Measurements from ENCODE around the gene PVALB.

PVALB gene

GRCh38 chr22:36846271-36846670 lies 29.4 kb upstream of the PVALB start:
- DNase-seq: no peak

DNA sequence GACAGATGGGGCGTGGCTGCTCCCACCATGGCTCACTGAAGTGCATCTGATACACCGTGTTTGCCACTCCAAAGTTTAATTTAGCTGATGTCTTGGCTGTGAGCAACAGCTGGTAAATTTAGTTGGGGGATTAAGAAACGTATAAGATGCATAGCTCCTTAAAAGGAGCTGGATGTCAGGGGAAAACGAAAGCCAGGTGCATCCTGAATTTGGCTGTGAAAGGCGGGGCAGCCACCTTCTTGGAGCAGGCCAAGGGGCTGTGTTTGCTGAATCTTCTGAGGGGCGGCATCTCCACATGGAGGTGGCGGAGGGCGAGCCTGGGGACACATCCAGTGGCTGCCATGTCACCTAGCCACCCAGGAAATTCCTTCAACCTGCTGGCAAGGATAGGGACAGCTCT lies 23.3 kb upstream of the PVALB start:
- DNase-seq: no peak

DNA sequence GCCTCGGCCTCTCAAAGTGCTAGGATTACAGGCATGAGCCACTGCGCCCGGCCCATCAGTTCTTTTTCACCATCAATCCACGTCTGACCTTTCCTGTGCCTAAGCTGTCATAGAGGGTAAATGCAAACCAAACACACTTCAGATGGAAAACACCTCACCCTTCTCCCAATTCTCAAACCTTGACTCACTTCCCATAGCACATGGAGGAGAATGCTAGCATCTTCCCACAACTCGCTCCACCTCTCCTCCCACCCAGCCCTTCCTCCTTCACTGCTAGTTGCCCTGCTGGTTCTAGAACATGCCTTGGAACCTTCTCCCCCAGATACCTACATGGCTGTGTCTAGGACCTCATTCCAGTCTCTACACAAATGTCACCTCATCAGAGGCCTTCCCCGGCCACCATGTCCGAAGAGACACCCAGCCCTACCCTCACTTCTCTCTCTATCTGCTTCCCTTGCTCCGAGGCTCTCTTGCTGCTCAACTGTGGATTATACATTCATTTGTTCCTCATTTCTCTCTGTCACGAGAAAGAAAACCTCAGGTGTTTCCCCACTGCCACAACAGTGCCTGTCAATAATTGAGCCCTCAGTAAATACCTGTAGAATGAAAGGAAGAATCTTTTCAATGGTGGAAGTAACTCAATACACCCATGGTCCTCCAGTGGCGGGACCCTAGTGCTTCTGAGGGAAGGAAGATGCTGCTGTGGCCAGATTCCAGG lies 22.7 kb upstream of the PVALB start:
- no peak for DNase-seq

DNA sequence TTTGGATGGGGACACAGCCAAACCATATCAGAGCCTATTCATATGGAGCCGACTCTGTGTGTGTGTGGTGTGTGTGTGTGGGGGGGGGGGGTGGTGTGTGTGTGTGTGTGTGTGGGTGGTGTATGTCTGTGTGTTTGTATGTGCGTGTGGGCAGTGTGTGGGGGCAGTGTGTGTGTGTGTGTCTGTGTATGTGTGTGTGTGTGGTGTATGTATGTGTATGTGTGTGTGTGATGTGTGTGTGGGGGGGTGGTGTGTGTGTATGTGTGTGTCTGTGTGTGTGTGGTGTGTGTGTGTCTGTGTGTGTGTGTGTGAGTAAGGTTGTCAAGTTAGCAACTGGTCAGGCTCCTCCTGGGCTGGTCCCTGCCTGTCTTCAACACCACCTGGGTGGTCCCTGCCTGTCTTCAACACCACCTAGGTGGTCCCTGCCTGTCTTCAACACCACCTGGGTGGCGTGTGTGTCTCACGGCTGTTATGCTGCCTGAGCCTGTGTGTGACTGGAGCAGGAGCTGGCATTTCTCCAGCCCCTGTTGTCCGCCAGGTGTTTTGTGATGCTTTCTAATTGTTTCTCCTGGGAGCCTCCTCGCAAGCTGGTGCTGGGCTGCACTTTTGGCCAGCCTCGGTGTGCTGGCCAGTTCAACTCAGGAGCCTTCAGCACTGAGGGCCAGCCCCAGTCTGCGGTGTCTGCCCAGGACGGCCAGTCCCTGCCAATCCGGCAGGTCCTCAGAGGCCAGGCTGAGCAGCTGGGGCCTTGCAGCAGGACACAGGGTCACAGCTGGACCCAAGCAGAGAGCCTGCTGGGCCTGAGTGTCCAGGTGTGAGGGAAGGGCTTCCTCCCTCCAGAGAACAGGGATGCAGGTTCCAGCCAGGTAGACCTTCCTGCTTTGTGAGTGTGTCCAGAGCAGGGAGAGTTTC lies 21.5 kb upstream of the PVALB start:
- DNase-seq: peak; percentile 9

DNA sequence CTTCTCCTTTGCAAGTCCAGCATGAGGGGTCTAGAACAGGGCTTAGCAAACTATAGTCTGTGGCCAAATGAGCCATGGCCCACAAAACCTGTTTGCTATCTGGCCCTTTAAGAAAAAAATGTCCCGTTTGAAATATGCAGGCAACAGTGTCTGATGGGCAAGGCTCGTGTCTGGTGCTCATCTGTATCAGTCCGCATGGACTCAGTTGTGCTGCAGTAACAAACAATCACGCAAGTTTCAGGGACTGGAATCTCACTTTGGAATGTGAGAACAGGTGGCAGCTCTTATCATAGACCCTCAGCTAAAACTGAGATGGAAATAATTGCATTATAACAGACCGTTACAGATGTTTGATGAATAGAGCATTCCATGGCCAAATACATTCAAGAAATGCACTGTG lies 19.1 kb upstream of the PVALB start:
- DNase-seq: no peak

DNA sequence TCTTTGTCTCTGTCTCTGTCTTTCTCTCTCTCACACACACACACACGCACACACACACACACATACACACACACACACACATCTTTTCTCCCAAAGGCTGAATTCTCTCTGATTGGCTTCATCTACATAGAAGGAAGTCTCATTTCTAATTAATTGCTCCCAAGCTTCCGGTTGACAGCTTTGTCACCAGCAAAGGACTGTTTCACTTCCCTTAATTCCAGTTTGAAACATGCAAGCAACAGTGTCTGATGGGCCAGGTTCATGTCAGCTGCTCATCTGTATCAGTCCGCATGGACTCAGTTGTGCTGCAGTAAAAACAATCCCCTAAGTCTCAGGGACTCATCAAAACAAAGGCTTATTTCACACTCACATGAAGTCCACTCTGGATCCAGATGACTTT lies 16.2 kb upstream of the PVALB start:
- DNase-seq: no peak

DNA sequence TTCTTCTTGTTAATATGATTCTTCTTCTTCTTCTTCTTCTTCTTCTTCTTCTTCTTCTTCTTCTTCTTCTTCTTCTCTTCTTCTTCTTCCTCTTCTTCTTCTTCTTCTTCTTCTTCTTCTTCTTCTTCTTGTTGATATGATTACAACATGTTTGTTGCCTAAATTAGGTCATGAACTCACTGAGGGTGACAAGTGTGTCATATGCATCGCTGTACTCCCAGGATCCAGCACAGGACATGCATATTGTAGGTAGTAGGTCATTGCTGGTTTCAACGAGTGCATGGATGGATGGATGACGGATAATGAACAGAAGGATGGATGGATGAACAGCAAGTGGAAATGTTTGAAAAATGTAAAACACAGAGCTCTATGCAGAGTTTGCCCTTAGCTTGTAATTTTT lies 14.9 kb upstream of the PVALB start:
- no peak for DNase-seq

DNA sequence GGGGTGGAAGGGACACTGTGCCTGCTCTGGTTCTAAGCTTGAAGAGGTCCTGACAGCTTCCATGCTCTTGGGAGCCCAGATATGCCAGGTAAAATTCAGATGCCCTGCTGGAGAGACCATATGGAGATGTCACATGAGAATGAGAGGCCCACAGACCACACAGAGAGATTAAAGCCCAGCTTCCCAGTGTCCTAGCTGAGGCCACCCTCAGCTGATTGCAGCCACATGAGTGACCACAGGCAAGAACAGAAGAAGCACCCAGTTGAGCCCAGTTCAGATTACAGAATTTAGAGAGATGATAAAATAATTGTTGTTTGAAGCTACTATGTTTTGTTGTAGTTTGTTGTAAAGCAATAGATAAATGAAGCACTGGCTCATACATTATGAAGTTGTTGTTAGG lies 14.4 kb upstream of the PVALB start:
- DNase-seq: no peak

DNA sequence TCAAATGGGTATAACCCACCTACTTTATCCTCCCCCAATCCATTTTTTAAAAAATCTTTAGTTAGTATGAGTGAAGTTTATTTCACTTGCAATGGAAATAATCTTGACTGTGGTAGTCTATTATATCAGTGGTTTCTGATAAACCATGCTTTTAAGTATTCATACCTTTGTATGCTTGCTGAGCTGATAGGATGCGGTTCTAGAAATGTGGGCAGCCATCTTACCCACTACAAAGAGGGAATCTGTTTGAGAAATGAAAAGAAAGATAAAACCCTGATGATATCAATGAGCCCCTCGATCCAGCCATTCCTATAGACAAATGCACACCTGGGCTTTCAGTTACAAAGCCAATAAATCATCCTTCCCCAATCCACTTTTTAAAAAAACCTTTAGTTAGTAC lies 13.8 kb upstream of the PVALB start:
- no peak for DNase-seq

DNA sequence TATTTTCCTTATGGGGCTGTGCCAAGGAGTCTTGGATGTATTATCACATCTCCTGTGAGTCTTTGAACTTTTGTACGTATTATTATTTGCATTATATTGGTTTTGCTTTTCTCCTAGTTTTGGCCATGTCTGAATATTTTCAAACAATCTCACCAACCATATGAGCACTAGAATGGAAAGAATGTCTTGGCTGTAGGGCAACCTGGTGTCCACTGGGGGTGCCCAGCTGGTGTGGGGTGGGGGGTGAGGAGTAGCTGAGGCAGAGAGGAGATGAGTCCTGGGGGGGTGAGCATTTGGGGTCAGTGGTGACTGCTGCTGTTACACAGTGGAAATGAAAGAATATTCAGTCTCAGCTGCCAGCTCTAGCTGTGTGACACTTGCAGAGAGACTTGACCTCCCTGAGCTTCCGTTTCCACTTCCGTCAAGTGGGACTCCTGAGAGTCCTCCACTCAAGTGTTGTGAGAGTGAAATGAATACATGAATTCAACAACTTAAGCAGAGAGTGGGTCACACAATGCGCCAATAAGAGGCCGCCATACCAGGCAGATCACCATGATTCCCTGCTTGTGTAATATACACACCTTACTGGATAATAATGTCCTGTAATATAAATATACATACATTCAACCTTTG lies 12.7 kb upstream of the PVALB start:
- DNase-seq: no peak

DNA sequence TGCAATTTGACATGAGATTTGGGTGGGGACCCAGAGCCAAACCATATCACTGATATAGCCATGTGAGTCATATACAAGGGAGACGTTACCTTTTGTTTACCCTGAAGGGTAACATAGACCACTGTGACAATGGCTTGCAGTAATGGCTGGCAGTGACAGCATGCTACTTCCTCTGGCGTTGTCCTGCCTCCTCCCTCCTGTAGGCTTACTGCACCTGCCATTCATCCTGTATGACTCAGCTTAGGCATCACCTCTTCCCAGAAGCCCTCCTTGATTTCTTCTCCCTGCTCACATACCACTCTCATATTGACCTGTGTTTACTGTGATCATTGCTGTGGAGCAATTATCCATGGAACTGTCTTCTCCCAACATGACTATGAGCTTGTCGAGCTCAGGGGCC lies 12.0 kb upstream of the PVALB start:
- no peak for DNase-seq

DNA sequence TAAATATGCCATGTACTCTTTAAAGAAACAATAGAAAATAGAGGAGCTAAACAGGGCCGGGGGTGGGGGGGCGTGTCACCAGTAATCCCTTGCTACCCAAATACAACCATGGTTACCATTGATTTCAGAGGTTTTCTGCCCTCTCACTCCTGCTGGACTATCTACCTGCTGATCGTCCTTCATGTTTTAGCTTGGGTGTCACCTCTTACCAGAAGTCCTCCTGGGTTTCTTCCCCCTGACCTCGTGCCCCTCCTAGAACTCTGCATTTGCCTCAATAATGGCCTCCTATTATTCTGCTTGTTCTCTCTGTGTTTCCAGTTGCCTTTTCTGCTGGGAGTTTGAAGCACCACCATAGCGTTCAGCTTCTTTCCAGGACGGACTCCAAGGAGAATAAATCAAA lies 9.4 kb upstream of the PVALB start:
- no peak for DNase-seq

DNA sequence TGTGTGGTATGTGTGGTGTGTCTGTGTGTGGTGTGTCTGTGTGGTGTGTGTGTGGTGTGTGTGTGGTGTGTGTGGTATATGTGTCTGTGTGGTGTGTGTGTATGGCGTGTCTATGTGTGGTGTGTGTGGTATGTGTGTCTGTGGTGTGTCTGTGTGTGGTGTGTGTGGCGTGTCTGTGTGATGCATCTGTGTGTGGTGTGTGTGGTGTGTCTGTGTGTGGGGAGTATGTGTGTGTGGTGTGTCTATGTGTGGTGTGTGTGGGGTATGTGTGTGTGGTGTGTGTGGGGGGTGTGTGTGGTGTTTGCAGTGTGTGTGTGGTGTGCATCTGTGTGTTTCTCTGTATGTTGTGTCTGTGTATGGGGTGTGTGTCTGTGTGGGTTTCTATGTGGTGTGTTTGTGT lies 7.8 kb upstream of the PVALB start:
- DNase-seq: no peak

DNA sequence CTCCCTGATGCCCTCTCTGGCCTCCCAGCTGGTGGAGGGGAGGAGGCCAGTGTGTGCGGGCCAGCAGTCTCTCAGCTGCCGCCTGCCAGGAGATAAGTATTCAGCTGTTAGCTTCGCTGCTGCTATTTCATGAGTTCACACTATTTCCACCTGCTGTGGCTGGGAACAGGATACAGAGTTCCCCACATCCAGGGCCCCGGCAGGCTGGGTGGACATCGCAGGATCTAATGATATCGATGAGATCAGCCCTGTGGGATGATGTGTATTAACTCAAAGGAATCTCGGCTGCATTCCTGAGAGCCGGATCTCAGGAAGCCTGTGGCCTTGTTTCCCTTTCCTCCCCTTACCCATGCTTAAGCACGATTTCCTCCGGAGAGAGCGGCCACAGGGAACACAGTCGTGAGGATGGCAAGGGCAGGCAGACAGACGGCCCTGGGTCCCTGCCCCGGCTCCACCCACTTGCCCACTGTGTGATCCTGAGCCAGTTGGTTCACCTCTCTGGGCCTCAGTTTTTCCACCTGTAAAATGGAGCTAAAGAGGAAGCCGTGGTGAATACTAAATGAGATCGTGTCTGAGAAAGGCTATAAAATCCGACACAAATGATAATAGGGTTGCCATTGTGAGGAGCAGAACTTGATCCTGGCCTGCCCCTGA lies 6.5 kb upstream of the PVALB start:
- DNase-seq: no peak

DNA sequence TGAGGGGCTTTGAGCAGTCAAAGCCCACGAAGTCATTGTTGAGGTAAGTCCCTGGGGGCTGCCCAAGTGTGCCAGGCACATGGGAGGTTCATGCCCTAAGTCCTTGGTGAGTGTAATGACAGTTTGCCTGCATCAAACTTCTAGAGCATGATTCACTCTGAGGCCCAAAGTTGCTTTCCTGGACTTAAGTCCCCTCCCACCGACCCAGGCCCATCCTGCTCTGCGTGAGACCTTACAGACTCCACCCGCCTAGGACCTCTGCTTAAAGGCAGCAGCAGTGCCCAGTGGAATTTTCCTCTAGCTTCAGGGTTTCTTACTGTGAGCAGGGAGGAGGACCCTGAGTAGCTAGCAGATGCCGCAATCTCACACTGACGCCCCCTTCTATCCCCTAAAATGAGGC lies 5.7 kb upstream of the PVALB start:
- DNase-seq: no peak

DNA sequence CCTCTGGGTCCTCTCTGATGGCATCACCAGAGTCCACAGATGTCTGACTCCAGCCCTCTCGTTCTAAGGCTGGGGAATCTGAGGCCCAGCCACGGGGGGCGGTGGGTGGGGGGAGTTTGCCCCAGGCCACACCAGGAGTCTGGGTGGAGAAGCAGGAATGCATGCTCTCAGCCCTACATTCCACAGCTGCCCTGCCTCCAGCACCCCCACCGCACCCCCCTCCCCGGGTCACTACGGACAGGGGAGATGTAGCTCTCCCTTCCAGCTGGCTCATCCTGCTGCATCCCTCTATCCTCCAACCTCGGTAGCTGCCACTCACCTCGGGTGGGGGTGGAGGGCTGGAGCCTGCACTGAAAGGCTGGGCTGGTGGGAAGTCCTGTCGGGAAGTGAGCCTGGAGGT lies 2.3 kb upstream of the PVALB start:
- no peak for DNase-seq

DNA sequence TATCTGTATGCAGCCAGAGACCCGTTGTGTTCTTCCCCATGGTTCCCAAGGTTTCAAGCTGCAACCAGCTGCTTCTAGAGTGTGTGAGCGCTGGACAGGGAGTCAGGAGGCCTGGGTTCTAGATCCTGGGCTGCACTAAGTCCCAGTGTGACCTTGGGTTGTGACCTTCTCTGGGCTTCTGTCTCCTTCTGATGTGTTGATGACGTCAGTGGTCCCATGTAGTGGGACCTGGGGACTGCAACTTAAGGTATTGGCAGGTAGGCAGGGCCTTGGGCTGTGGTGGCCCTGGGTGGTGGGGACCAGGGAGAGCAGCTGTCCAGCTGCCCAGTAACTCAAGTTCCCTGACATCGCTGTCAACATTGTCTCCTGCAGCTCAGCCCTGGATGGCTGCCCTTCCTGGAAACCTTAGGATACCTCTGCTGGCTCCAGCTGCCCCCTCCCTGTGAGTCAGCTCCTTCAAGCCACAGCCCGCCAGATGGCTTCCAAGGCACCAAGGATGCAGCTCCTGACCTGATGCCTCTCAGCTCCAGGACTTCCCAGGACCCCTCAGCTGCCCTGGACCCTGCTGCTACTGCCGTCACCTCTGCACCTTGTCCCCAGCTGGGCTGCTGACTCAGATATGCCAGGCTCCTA lies 1.3 kb upstream of the PVALB start:
- DNase-seq: no peak

- no peak for DNase-seq
Observed at GRCh38 chr22:36817525-36817848, 652 bp upstream of the PVALB start.

- DNase-seq: no peak
Observed at GRCh38 chr22:36816339-36816635, 548 bp downstream of the PVALB start.

DNA sequence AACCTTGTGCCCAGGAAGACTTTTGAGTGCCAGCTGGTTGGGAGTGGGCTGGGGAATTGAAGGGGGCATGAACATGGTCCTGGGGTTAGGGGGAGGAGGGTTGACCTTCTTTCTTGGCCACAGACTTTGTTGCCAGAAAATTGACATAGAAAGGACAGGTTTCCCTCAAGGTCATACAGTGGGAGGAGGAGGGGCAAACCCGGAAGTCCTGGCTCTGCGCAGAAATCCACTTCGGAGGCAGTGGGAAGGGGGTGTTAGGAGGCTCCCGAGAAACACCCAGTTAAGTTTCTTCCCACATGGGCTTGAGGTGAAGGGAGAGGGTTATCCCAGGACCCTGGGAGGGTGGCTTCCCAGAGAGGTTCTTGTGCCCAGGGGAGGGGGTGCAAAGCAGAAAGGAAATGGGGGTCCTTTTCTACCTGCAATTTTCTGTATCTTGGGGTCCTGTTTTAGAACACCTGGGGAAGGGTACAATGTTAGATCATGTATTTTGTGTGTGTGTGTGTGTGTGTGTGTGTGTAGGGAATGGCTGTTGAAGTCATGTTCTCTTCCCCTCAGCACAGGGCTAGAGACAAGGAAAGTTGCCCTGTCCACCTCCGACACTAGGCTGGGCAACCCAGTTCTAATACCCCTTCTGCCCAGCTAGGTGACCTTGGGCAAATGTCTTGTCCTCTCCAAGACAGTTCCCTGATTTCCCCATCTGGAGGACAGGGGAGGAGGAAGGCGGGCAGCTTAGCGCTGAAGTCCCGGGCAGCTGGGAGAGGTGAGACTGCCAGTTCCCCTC lies 1.1 kb downstream of the PVALB start:
- DNase-seq: no peak

DNA sequence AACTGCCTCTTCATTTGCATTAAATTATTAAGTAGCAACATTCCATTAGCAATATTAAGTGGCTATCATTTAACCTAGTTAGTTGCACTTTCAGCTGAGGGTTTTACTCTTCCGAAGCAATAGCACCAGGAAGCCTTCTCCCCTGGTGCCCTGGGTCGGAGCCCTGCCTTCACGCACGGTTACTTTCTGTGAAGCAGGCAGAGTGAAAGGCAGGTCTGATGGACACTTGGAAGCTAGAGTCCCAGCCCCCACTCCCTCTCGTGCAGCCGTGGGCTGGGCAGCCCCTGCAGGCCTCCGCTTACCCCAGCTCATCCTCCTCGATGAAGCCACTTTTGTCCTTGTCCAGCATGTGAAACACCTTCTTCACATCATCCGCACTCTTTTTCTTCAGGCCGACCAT lies 2.0 kb downstream of the PVALB start:
- no peak for DNase-seq

GRCh38 chr22:36811094-36811800 lies 5.6 kb downstream of the PVALB start:
- DNase-seq: no peak
